ENCODE results near the gene USP37.

DNA sequence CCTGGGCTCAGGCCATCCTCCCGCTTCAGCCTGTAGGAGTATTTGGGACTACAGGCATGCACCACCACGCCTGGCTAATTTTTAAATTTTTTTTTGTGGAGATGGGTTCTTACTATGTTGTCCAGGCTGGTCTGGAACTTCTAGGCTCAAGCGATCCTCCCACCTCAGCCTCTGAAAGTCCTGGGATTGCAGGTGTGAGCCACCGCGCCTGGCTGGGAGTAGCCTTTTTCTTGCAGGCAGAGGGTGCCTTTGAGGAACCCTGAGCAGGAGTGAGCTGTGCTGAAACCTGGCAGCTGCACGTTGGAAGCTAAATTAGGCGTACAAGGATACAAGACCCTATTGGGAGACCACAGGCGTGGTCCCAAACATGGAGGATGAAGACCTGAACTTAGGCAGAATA lies 160.4 kb downstream of the USP37 start:
- TF ChIP-seq, protein P1, sequence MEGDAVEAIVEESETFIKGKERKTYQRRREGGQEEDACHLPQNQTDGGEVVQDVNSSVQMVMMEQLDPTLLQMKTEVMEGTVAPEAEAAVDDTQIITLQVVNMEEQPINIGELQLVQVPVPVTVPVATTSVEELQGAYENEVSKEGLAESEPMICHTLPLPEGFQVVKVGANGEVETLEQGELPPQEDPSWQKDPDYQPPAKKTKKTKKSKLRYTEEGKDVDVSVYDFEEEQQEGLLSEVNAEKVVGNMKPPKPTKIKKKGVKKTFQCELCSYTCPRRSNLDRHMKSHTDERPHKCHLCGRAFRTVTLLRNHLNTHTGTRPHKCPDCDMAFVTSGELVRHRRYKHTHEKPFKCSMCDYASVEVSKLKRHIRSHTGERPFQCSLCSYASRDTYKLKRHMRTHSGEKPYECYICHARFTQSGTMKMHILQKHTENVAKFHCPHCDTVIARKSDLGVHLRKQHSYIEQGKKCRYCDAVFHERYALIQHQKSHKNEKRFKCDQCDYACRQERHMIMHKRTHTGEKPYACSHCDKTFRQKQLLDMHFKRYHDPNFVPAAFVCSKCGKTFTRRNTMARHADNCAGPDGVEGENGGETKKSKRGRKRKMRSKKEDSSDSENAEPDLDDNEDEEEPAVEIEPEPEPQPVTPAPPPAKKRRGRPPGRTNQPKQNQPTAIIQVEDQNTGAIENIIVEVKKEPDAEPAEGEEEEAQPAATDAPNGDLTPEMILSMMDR (IDR thresholded peaks at IDR 0.05) = no peak
- no peak for TF ChIP-seq ZFX (IDR thresholded peaks at IDR 0.05; ENCODE audit: borderline replicate concordance)
